Measurements from ENCODE around the gene TENM3. TPM values are rescaled to one million over a fixed set of nuclear protein-coding genes. Genes with fewer than 3 reads are reported as not detected.

The TENM3 gene
- total and polyA plus RNA-seq, 2 of the 8 experiments (the other 6 are each of a cell fraction or from before 2014, with no cell fraction given) = 36.9 to 69.3 TPM

- no peak for DNase-seq (ENCODE audit: low read depth in 1 of 2, low spot score in 2 of 2)
- Histone ChIP-seq H3K4ac (replicated peaks; ENCODE audit: insufficient read length, low read depth, low read length) (no peak overlapping the region), H4K8ac (ENCODE audit: extremely low read depth, insufficient read depth, low read length) (no peak overlapping the region), H3K56ac (replicated peaks; ENCODE audit: insufficient read length, low read depth, low read length) (no peak overlapping the region), H3K36me3 (ENCODE audit: control insufficient read depth in 2 of 4, insufficient read depth in 4 of 4, low read length in 3 of 4) (no peaks in the 10 kb centered on the region; a peak in 1 of 8 replicates), H2BK120ac (replicated peaks; ENCODE audit: low read depth, low read length) (no peak overlapping the region), H3K9me3 (ENCODE audit: insufficient read depth in 2 of 2, low read depth in 1 of 2, low read length in 1 of 2) (no peaks in the 10 kb centered on the region), H3K79me1 (ENCODE audit: low read depth, low read length) (peaks cover 4% of the 10 kb centered on the region), H4K20me1 (replicated peaks in 1 of 2; ENCODE audit: control insufficient read depth in 1 of 2, insufficient read depth in 2 of 2, low read length in 2 of 2) (no peaks in the 10 kb centered on the region), H3K79me2 (ENCODE audit: control insufficient read depth in 1 of 2, insufficient read depth in 2 of 2, low read length in 2 of 2) (0 out of 4 replicates have a peak, but pooled peaks cover 0 to 2% of the 10 kb centered on the region in 2 experiments), H3K27ac (ENCODE audit: low read depth, low read length) (no peak overlapping the region), H3K4me1 (replicated peaks in 1 of 4; ENCODE audit: control insufficient read depth in 3 of 4, insufficient read depth in 4 of 4, low read length in 3 of 4) (peaks cover 0 to 13% (median 4%) of the 10 kb centered on the region in 4 experiments; a peak in 4 of 7 replicates), H2BK15ac (ENCODE audit: low read length) (no peak overlapping the region), H3K4me2 (ENCODE audit: insufficient read depth in 1 of 2, low read depth in 2 of 2, low read length in 2 of 2) (no peak overlapping the region), H3K14ac (ENCODE audit: insufficient read length) (no peak overlapping the region), H3K23ac (ENCODE audit: insufficient read length) (no peak overlapping the region), H2AFZ (ENCODE audit: low read length) (no peak overlapping the region), H3K27me3 (replicated peaks in 1 of 4; ENCODE audit: control insufficient read depth in 3 of 4, extremely low read depth in 1 of 4, insufficient read depth in 3 of 4, low read length in 3 of 4) (no peaks in the 10 kb centered on the region), H3K23me2 (ENCODE audit: low read depth, low read length) (no peaks in the 10 kb centered on the region), H3K9ac (replicated peaks in 1 of 4; ENCODE audit: extremely low read depth in 1 of 4, low read depth in 3 of 4, low read length in 3 of 4) (no peak overlapping the region), H2AK5ac (ENCODE audit: low read depth, low read length) (no peak overlapping the region), H3K18ac (ENCODE audit: extremely low read depth, low read length) (no peak overlapping the region), H4K91ac (replicated peaks; ENCODE audit: insufficient read length, low read length) (no peak overlapping the region), H3K4me3 (ENCODE audit: extremely low read depth in 1 of 4, insufficient read depth in 2 of 4, low read depth in 3 of 4, low read length in 4 of 4) (no peak overlapping the region), H2BK20ac (ENCODE audit: low read length) (no peak overlapping the region), H4K5ac (ENCODE audit: insufficient read length, low read depth, low read length) (no peak overlapping the region), H2BK12ac (ENCODE audit: low read depth, low read length) (no peak overlapping the region), H2BK5ac (ENCODE audit: low read depth, low read length) (no peak overlapping the region)
- ChIA-PET CTCF (ENCODE audit: partially characterized antibody) (interaction anchor here (0.6 kb wide), 1 partner anchor 153 kb away, joined by 3 read pairs; no protein-coding TSS in a partner anchor), POLR2A (ENCODE audit: partially characterized antibody) (no interaction called here)
- no peak for FAIRE-seq
- no peak for TF ChIP-seq KDM4A (IDR thresholded peaks at IDR 0.05; ENCODE audit: low read depth, low read length, severe bottlenecking)
- no peak for TF ChIP-seq ASH2L (IDR thresholded peaks at IDR 0.05; ENCODE audit: low read length)
- no peak for TF ChIP-seq MAFK (IDR thresholded peaks at IDR 0.05; ENCODE audit: low read depth, low read length)
- no peak for TF ChIP-seq HDAC2 (IDR thresholded peaks at IDR 0.05; ENCODE audit: borderline replicate concordance in 1 of 2, low read depth in 2 of 2, low read length in 2 of 2)
- no peak for TF ChIP-seq SUZ12 (IDR thresholded peaks at IDR 0.05; ENCODE audit: low read length)
- TF ChIP-seq TAF1 (IDR thresholded peaks at IDR 0.05; ENCODE audit: low read depth, low read length) = no peak
- no peak for TF ChIP-seq SIX5 (IDR thresholded peaks at IDR 0.05; ENCODE audit: low read depth, low read length)
- TF ChIP-seq SRF (IDR thresholded peaks at IDR 0.05; ENCODE audit: low read depth, low read length) = no peak
- 94% methylated on average over 6 of the region's 6 CpGs; no CpG with 5 or more reads in 1 of the 2 experiments for WGBS, 2 experiments (ENCODE audit: extremely low coverage in 1 of 2, insufficient coverage in 1 of 2, insufficient read length in 1 of 2, insufficient replicate concordance in 2 of 2, low coverage in 1 of 2, low lambda C conversion rate in 2 of 2, missing lambda C conversion rate in 1 of 2)
Measured at GRCh38 chr4:182250446-182250845, 7.2 kb downstream of the TENM3 start.
